WTC11 (cell line): ENCODE results near the gene SHISAL1.

Experiments
- CTCF ChIP-seq: fragments of 200-600 bp; IDR thresholded peaks from 2 replicates; pipeline ENCODE4 v1.8.0; 2022; ENCODE audit warnings: antibody characterized with exemption
- E2F5 ChIP-seq: sonication (generic); formaldehyde crosslinking; IDR thresholded peaks from 2 replicates; pipeline ENCODE4 v1.8.1; 2022; ENCODE audit warnings: mild to moderate bottlenecking, moderate library complexity, missing genetic modification reagents
- USF2 ChIP-seq: sonication (generic); formaldehyde crosslinking; IDR thresholded peaks from 2 replicates; pipeline ENCODE4 v1.8.1; 2023; ENCODE audit warnings: mild to moderate bottlenecking, missing genetic modification reagents, moderate library complexity

GRCh38 chr22:44203203-44203602 lies 109.5 kb downstream of the SHISAL1 start:
- TF ChIP-seq CTCF (no peak), USF2 (CRISPR knock-in tag) (no peak), E2F5 (no peak)
